Hematopoietic multipotent progenitor cell treated with erythropoietin and hydrocortisone succinate and interleukin-3 and kit ligand, for 17 days (in vitro differentiated cells): ENCODE results near the gene FBN3.
"Not testable (repeated sequence)": the region's sequence is repeated elsewhere in the genome, so short reads cannot be mapped to it uniquely, and the experiment has no call there.

Experiments used
- DNase-seq: peaks from one replicate; pipeline ENCODE4 v3.0.0-alpha.2; 2015; ENCODE audit warnings: low spot score

The FBN3 gene

DNA sequence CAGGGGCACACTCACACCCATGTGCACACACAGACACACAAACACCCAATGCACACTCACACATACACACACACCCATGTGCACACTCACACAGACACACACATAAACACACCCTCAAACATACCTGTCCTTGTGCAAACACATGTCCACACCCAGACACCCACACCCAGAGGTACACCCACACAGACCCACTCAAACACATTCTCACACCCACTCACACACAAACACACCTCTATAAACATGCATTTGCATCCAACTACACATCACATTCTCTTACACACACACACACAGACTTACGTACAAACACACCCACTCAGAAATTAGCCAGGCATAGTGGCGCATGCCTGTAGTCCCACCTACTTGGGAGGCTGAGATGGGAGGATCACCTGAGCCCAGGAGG, 31.4 kb downstream of the FBN3 start:
- no peak for DNase-seq

DNA sequence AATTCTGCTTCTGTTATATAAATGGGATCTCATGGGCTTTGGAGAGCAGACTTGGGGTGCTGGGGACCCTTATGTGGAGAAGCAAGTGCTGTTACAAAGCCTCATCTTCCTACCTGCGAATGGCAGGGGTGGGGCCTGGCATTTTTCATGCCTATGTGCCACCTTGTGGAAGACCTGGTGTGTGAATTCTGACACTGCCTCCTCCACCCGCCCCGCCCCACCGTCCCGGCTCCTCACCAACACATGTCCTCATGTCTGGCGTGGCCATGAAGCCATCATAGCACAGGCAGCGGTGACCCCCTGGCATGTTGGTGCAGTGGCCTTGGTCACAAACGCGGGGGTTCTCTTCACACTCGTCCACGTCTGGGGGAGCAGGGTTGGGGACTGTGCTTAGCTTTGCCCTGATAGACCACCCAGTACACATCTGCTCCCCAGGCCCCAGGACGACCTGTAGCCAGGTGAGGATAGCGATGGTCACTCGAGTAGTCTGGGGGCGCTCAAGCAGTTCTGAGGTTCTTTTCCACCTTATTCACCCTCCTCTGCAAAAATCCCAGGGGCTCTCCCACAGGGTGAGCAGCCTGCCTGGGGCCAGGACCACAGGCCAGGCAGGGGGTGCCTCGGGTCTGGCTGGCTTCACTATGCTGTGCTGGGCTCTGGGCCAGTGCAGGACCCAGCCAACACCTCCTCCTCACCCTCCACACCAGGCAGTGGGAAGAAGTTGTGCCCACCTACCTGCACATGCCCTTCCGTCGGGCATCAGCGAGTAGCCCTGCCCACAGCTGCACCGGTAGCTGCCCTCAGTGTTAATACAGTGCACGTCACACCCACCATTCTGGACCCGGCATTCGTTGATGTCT, 32.7 kb downstream of the FBN3 start:
- no peak for DNase-seq

DNA sequence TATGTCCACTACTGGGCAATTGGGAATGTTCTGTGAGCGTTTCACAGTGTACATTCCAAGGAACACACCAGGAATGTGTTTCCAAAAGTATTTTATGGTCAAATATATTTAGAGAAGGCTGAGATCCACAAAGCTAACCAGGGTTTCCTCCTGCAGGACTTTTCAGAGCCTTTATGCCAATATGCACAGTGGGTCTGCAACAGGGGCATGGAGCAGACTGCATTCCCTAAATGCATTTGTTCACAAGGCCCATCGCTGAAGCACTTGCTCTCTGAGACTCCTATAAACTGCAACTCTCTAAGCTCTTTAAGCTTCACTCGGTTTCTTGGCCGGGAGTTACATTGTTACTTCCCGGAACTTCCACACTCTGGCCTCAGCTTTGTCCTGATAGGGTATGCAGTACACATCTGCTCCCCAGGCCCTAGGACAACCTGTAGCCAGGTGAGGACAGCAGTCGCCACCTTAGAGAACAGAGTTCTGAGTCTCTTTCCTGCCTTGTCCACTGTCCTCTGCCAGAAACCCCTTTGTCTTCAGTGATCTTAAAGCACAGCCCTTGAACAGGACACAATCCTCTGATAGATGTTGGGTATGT, 33.5 kb downstream of the FBN3 start:
- no peak for DNase-seq

DNA sequence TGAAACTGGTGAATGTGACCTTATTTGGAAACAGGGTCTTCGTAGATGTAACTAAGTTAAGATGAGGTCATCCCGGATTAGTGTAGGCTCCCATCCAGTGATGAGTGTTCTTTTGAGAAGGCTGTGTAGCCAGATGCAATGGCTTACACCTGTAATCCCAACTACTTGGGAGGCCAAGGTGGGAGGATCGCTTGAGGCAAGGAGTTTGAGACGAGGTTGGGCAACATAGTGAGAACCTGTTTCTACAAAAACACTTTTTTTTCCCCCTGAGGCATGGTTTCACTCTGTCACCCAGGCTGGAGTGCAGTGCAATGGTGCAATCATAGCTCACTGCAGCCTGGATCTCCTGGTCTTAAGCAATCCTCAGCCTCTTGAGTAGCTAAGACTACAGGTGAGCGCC, 36.4 kb downstream of the FBN3 start:
- no peak for DNase-seq

DNA sequence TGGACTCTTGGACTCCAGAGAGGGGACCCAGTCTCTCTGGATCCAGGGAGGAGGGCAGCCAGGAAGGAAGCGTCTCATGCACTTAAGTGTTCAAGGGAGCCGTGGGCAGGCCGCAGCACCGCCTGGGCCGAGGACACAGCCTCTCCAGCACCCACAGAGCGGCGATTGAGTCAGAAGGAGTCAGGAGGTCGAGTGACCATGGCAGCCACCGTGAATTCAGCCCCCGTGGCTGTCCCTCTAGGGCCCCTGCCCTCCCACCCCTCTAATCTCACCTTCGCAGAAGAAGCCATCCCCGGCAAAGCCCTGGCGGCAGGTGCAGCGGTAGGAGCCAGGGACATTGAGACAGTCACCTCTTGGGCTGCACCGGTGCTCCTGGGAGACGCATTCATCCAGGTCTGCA, 38.0 kb downstream of the FBN3 start:
- DNase-seq = no peak

DNA sequence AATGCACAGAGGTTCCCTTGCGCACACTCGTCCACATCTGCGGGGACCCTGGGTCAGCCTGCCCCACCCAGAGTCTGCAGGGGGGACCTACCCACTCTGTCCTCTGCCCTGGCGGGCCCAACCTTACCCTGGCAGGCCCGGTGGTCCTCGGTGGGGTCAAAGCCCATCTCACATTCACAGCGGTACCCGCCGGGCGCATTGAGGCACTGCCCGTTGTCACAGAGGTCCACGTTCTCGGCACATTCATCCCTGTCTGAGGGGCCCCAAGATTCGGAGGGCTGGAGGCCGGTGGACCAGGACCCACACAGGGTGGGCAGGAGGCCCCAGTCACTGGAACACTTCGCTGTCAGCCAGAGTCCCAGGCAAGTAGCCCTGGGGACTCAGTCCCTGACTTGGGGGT, 38.5 kb downstream of the FBN3 start:
- DNase-seq = no peak

DNA sequence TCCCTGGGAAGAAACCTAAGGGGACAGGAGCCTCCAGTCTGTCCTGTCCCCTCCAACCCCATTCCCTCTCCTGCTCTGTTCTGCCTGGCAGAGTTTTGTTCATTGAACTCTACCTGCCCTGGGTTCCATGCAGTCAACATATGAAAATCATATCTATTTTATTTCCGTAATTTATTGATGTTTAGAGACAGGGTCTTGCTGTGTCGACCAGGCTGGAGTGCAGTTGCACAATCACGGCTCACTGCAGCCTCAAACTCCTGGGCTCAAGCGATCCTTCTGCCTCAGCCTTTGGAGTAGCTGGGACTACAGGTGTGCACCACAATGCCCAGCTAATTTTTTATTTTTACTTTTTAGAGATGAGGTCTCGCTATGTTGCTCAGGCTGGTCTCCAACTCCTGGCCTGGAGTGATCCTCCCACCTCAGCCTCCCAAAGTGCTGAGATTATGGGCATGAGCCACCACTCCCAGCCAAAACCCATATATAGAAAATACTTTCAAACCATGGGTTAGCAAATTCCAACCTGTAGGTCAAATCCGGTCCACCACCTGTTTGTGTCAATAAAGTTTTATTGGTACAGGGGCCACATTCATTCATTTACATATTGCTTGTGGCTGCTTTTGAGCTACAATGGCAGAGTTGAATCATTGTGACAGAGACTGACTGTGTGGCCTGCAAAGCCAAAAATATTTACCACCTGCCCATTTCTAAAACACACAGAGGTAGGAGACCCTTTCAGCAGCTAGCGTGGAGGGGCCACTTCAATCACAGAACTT, 39.3 kb downstream of the FBN3 start:
- no peak for DNase-seq

DNA sequence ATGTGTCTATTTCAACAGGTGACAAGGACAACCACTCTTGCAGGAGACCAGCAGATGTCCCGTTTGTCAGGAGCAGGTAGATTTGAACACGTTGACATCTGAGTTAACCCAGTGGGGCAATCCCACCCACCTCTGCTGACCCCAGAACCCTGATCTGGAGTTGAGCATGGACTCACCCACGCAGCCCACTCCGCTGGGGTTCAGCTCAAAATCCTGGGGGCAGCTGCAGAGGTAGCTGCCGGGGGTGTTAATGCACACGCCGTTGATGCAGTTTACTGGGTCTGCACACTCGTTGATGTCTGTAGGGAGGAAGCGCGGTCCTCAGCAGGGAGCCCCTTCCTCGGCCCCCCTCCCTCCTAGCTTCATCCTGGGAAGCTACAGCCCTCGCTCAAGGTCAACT, 39.9 kb downstream of the FBN3 start:
- DNase-seq = no peak

DNA sequence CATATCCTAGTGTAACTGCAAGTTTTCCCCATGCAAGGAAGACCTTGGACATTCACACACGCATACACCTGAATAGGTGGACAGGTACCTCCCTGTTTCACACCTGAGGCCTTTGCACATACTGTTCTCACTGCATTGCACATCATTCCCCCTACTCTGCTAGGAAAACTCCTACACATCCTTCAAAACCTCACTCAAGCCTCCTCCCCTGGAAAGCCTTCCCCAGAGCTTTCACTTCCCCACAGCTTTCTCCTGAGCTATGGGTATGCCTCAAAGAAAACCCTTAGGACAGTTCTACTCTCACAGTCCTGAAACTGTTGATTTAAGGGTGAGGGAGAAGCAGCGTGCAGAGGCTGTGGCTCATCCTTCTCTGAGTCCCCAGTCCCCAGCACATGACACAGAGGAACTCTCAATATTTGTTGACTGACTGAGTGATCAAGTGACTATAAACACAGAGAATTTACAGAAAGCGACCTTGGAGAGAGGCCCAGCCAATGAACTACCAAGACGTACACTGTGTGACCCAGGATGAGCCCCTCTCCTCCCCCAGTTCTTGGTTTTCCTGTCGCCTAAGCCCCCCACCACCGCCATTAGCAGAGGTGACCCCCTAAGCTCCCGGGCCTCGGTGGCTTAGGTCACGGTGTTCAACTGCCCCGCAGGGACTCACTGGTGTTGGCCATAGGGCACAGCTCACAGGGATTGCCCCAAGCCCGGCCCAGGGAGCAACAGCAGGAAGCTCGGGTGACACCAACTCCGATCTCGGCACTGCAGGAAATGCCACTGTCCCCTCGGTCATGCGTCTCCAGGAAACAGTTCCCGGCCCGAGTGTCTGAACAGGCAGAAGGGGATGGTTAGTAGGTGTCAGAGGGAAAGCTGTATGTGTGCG, 40.6 kb downstream of the FBN3 start:
- no peak for DNase-seq

DNA sequence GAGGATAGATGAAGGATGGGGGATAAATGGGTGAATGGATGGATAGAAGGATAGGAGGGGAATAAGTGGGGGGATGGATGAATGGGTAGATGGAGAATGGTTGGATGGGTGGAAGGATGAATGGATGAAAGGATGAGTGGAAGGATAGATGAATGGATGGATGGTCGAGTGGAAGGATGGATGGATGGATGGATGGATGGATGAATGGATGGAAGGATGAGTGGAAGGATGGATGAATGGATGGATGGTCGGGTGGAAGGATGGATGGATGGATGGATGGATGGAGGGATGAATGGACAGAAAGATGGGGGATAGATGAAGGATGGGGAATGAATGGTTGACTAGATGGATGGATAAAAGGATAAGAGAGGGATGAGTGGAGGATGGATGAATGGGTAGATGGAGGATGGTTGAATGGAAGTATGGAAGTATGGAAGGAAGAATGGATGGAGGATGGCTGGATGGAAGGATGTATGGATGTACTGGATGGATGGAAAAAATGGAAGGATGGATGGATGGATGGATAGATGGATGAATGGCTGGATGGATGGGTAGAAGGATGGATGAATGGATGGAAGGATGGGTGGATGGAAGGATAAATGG, 42.0 kb downstream of the FBN3 start:
- DNase-seq = no peak

DNA sequence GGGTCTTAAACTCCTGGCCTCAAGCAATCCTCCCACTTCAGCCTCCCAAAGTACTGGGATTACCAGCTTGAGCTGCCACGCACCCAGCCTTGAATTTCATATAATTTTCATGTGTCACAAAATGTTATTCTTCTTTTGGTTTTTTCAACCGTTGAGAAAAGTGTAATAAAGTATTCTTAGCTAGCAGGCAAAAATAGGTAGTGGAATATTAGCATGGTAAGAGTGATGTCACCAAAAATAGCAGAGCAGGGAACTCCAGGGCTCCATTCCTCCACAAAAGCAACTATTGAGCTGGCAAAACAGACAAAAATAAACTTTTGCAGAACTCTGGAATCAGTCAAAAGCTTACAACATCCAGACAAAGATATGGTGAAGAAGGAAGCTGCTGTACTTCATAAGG, 43.9 kb downstream of the FBN3 start:
- DNase-seq = no peak

DNA sequence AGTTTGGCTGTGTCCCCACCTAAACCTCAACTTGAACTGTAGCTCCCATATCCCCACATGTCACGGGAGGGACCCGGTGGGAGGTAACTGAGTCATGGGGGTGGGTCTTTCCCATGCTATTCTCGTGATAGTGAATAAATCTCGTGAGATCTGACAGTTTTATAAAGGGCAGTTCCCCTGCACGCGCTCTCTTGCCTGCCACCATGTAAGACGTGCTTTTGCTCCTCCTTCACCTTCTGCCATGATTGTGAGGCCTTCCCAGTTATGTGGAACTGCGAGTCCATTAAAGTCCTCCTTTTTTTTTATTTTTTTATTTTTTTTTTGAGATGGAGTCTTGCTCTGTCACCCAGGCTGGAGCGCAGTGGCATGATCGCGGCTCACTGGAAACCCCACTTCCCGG, 47.5 kb downstream of the FBN3 start:
- DNase-seq = not testable (repeated sequence)

DNA sequence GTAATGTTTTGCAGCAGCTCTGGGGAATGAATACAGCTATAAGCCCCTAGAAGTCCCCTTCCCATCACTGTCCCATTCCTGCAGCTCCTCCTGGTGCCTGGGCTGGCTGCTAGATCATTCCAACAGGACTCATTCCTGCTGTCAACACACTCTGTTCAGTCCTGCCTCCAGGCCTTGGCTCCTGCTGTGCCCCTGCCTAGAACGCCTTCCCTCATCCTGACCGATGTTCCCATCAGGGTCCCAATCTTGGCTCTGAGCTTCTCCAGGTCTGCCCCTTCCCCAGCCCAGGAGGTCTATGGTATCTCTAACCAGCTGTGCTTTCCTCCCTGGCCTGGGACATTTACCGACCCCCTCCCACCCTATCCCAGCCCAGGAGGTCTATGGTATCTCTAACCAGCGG, 48.1 kb downstream of the FBN3 start:
- no peak for DNase-seq

DNA sequence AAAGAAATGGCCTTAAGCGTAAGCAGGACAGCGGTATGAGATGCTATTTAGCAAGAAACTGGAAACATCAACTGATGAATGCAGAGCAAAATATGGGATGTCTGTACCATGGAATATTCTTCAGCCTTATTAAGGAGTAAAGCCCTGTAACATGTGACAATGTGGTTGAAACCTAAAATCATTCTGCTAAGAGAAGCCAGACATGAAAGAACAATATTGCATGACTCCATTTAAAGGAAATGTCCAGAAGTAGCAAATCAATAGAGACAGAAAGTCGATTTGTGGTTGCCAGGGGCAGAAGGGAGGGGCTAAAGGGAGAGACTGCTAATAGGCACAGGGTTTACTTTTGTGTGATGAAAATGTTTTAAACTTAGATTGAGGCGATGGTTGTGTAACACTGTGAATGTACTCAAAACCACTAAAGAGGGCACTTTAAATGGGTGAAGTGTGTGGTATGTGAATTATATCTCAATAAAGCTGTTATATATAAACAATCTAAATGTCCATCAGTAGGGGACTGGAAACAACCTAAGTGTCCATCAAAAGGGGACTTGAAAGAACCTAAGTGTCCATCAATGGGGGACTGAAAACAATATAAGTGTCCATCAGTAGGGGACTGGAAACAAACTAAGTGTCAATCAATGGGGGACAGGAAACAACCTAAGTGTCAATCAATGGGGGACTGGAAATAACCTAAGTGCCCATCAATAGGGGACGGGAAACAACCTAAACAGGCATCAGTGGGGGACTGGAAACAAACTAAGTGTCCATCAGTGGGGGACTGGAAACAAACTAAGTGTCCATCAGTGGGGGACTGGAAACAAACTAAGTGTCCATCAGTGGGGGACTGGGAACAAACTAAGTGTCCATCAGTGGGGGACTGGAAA, 51.5 kb downstream of the FBN3 start:
- DNase-seq = no peak

DNA sequence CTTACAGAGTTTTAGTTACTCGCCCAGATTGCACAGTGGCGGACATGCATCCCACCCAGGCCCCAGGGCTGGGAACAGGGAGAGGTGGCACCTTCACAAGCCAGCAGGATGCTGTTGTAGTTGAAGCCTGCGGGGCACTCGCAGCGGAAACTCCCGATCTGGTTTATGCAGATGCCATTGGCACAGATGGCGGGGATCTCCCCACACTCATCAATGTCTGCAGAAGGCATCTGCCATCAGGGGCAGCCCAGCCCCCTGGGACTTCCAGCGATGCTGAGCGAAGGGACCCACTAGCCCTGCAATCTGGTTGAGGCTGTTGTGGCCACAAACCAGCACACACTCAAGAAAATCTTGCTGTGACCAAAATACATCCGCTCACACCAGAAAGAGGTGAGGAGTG, 52.2 kb downstream of the FBN3 start:
- no peak for DNase-seq

DNA sequence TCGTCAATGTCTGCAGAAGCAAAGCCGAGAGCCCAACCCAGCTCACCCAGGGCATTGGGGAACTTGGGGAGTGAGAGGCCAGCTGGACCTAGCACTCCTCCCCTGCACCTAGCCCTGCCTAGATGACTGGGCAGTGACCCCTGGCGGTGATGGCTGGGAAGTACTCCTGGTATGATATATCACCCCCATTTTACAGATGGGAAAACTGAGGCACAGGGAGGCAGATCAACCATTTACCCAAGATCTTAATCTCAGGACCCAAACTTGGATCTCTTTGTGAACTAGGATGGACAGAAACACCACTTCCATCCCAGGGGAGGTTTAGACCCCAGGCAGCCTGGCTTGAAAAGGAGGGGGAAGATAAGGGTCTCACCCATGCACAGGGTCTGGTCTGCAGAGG, 53.3 kb downstream of the FBN3 start:
- DNase-seq = peak; percentile 32

DNA sequence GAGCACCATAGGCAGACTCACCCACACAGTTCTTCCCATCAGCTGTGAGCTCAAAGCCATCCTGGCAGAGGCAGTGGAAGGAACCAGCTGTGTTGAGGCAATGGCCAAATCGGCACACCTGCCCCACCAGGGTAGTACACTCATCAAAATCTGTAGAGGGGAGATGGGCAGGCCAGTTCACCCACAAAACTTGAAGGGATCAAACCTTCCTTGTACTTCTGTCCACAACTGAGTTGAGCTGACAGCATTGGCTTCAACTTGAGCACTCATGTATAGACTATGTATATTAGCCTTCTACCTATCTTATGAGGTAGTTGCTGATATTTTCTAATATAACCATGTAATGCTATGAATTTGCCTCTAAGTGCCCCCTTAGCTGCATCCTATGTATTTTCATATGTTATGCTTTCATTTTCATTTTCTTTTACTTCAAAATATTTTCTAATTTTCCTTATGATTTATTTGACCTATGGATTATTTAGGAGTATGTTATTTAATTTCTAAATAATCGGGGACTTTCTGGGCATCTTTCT, 54.0 kb downstream of the FBN3 start:
- no peak for DNase-seq

DNA sequence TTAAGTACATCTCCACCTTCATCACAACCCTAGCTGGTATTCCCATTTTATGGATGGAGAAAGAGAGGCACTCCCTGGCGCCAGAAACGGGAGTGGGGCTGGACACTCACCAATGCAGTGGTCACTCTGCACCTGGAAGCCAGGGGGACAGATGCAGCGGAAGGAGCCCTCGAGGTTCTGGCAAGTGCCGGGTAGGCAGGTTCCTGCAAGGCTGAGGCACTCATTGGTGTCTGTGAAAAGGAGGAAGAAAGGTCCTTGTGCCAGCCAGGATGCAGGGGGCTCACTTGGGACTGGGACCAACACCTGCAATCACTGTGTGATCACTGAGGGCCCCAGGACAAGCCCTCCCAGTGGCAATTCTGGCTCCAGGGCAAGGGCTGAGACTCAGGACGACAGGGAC, 55.1 kb downstream of the FBN3 start:
- no peak for DNase-seq

DNA sequence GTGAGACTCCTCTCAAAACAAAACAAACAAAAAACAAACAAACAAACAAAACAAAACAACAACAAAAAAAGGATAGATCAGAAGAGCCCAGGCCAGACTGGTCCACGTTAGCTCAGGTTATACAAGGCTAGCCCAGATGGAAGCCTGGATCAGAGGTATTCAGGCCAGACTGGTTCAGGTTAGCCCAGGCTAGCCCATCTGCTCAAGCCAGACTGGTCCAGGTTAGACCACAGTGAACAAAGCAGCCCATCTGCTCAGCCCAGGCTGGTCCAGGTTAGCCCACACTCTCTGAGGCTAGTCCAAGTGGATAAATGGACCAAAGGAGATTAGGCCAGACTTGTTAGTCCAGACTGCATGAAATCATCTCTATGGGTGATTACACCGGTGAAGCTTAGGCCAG, 55.7 kb downstream of the FBN3 start:
- no peak for DNase-seq

DNA sequence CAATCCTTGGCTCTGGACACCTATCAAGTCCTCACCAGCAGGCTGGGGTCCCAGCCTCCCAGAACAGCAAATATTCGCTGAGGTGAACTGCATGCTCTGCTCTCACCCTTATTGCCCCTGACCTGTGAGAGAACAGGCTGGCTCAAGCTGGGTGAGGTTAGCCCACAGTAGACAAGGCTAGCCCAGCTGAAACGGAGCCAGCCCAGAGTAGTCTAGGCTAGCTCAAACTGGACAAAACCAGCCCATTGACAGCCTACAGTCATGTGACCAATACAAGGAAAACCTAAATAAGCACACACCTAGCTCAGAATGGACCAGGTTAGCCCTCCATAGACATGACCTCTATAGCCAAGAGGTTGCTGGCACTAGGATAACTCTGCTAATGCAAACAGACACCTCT, 58.4 kb downstream of the FBN3 start:
- DNase-seq = no peak
